B cell (primary cell): Measurements from ENCODE around the gene NUDCD3. TPM values are rescaled to one million over a fixed set of nuclear protein-coding genes. Genes with fewer than 3 reads are reported as not detected.

Experiments used
- ATAC-seq: fragments of 200-7000 bp; cut with Tn5 transposase; one replicate; pipeline ENCODE4 v1.10.0; 2021; ENCODE audit warnings: low read depth, mild to moderate bottlenecking, moderate number of reproducible peaks, moderate library complexity
- CTCF ChIA-PET: fragments of 350-600 bp; sonication (Branson Sonifier 250); formaldehyde crosslinking; loops from one replicate; lab custom pipeline; 2021; ENCODE audit warnings: antibody characterized with exemption, inconsistent platforms; lab: Charles Lee
- POLR2A ChIA-PET: fragments of 350-600 bp; sonication (Branson Sonifier 250); formaldehyde crosslinking; loops from one replicate; lab custom pipeline; 2021; ENCODE audit warnings: antibody characterized with exemption; lab: Charles Lee
- DNase-seq: peaks from one replicate; pipeline ENCODE4 v3.0.0; 2013
- H2AFZ ChIP-seq: 2 replicates; pipeline ENCODE4 v1.6.1; 2012; ENCODE audit warnings: mild to moderate bottlenecking, low read depth, low read length; ENCODE audit not compliant: insufficient read depth, poor library complexity, severe bottlenecking
- H3K27ac ChIP-seq, 2 donors: 1 replicate in 1 of 2; 2 replicates in 1 of 2; pipeline ENCODE4 v1.5.1; 2012 to 2013; ENCODE audit warnings: low read length in 2 of 2, mild to moderate bottlenecking in 2 of 2, moderate library complexity in 1 of 2
- H3K27me3 ChIP-seq, 4 experiments: fragments of 200-600 bp in 1 of 4; sonication (generic) in 1 of 4; replicated peaks in 1 of 4; 1 replicate in 2 of 4; 2 replicates in 2 of 4; pipeline versions ENCODE4 v1.6.1 to v1.7.0; 2013 to 2016; ENCODE audit warnings: low read length in 3 of 4, mild to moderate bottlenecking in 2 of 4, mixed read lengths in 1 of 4, moderate library complexity in 1 of 4; ENCODE audit not compliant: insufficient read depth in 4 of 4, control insufficient read depth in 3 of 4; ENCODE audit errors: control extremely low read depth in 1 of 4
- H3K36me3 ChIP-seq, 2 experiments: replicated peaks in 1 of 2; 1 replicate in 1 of 2; 2 replicates in 1 of 2; pipeline versions ENCODE4 v1.6.1 to v1.7.1; 2013; ENCODE audit warnings: low read length in 1 of 2; ENCODE audit not compliant: insufficient read depth in 2 of 2, control insufficient read depth in 1 of 2; ENCODE audit errors: control extremely low read depth in 1 of 2, extremely low read depth in 1 of 2
- H3K4me1 ChIP-seq, 2 donors: fragments of 200-600 bp in 1 of 2; sonication (generic) in 1 of 2; 1 replicate in 1 of 2; 2 replicates in 1 of 2; pipeline versions ENCODE4 v1.5.1 to v1.6.1; 2013 to 2017; ENCODE audit warnings: low read length in 2 of 2; ENCODE audit not compliant: control insufficient read depth in 2 of 2, insufficient read depth in 2 of 2
- H3K4me2 ChIP-seq: replicated peaks from 2 replicates; pipeline ENCODE3; 2012; ENCODE audit warnings: mild to moderate bottlenecking, low read depth, low read length; ENCODE audit not compliant: poor library complexity, severe bottlenecking
- H3K4me3 ChIP-seq, 5 experiments: fragments of 200-600 bp in 1 of 5; sonication (generic) in 1 of 5; 1 replicate in 3 of 5; 2 replicates in 2 of 5; pipeline versions ENCODE4 v1.5.1 to v1.7.0; 2011 to 2016; ENCODE audit warnings: low read length in 4 of 5, mild to moderate bottlenecking in 4 of 5, low read depth in 2 of 5, control low read depth in 1 of 5, moderate library complexity in 1 of 5; ENCODE audit not compliant: insufficient read depth in 1 of 5; ENCODE audit errors: control extremely low read depth in 1 of 5, extremely low read depth in 1 of 5
- H3K79me2 ChIP-seq: fragments of 200-600 bp; sonication (generic); one replicate; pipeline ENCODE4 v1.6.0; 2016; ENCODE audit warnings: low read length; ENCODE audit not compliant: control insufficient read depth, insufficient read depth
- H3K9ac ChIP-seq: fragments of 200-600 bp; sonication (generic); 2 replicates; pipeline ENCODE4 v1.6.1; 2017; ENCODE audit warnings: mild to moderate bottlenecking, low read length, moderate library complexity
- H3K9me3 ChIP-seq, 3 donors: one replicate each; pipeline versions ENCODE4 v1.6.1 to v1.7.1; 2013; ENCODE audit warnings: low read length in 2 of 3; ENCODE audit not compliant: control insufficient read depth in 2 of 3, insufficient read depth in 1 of 3; ENCODE audit errors: control extremely low read depth in 1 of 3
- H4K20me1 ChIP-seq: 2 replicates; pipeline ENCODE4 v1.6.0; 2012; ENCODE audit warnings: mild to moderate bottlenecking, low read length; ENCODE audit not compliant: insufficient read depth, control insufficient read depth, poor library complexity, severe bottlenecking
- H3K27ac Mint-ChIP-seq: one replicate; pipeline ENCODE4 v1.8.0; 2021; ENCODE audit warnings: mixed read lengths
- H3K27me3 Mint-ChIP-seq: one replicate; pipeline ENCODE4 v1.8.0; 2021; ENCODE audit warnings: mixed read lengths
- H3K4me1 Mint-ChIP-seq: one replicate; pipeline ENCODE4 v1.8.0; 2021; ENCODE audit warnings: mixed read lengths
- H3K4me3 Mint-ChIP-seq: one replicate; pipeline ENCODE4 v1.8.0; 2021; ENCODE audit warnings: mixed read lengths
- H3K9me3 Mint-ChIP-seq: one replicate; pipeline ENCODE4 v1.8.0; 2022; ENCODE audit warnings: mixed read lengths; ENCODE audit not compliant: insufficient read depth
- EZH2 ChIP-seq: IDR thresholded peaks from 2 replicates; pipeline ENCODE4 v1.6.1; 2012; ENCODE audit warnings: borderline replicate concordance, low read depth, mild to moderate bottlenecking, moderate library complexity, low read length; ENCODE audit not compliant: insufficient read depth, poor library complexity, severe bottlenecking
- WGBS: methylation state at CpG from one replicate; pipeline ENCODE4 v1.1.5; 2013; ENCODE audit warnings: missing lambda C conversion rate; ENCODE audit not compliant: insufficient coverage; 5-methylcytosine and 5-hydroxymethylcytosine counted together
- intact Hi-C: fragments of 100-400 bp; cut with micrococcal nuclease; formaldehyde crosslinking; loops from one replicate; pipeline ENCODE4 v1.10.0; 2022
- polyA plus RNA-seq: library from polyadenylated mRNA; depleted of rRNA; stranded (reverse); fragments of >200 nt; gene quantifications from 2 replicates; pipeline ENCODE4 v1.2.3, GENCODE V29; 2012
- total RNA-seq, 2 donors: library from RNA; stranded (reverse); fragments of 120-200 nt in 1 of 2; gene quantifications; 1 replicate in 1 of 2; 2 replicates in 1 of 2; pipeline versions ENCODE4 v1.2.3 to v1.2.4, GENCODE V29; 2013 to 2022
- TF ChIP-seq, protein P1 (sequence below): fragments of 200-600 bp; IDR thresholded peaks from one replicate; pipeline ENCODE4 v1.8.0; 2022; ENCODE audit warnings: antibody characterized with exemption, mild to moderate bottlenecking

Gene NUDCD3
- total and polyA plus RNA-seq, 2 donors (not counting 1 experiment from before 2014, with no cell fraction given) = 29.8 to 101 TPM

DNA sequence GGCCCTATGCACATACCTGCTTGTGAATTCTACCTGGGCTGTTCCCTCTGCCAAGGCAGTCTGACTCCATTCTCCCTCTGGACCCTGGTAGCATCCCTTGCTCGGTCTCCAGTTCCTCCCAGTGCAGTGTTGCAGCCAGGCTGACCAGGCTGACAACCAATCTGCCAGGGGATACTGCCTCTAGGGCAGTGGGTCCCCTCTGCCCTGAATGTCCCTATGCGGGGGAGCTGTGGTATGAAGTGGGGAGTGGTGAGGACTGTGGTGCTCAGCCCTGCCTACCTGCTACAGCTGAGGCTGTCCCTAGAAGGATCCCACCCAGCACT is 117.1 kb downstream of the NUDCD3 start:
- peaks cover 5 to 11% of the 10 kb centered on the region in 2 donors for H3K4me1 ChIP-seq
- TF ChIP-seq, protein P1, sequence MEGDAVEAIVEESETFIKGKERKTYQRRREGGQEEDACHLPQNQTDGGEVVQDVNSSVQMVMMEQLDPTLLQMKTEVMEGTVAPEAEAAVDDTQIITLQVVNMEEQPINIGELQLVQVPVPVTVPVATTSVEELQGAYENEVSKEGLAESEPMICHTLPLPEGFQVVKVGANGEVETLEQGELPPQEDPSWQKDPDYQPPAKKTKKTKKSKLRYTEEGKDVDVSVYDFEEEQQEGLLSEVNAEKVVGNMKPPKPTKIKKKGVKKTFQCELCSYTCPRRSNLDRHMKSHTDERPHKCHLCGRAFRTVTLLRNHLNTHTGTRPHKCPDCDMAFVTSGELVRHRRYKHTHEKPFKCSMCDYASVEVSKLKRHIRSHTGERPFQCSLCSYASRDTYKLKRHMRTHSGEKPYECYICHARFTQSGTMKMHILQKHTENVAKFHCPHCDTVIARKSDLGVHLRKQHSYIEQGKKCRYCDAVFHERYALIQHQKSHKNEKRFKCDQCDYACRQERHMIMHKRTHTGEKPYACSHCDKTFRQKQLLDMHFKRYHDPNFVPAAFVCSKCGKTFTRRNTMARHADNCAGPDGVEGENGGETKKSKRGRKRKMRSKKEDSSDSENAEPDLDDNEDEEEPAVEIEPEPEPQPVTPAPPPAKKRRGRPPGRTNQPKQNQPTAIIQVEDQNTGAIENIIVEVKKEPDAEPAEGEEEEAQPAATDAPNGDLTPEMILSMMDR = no peak
- no peak for TF ChIP-seq EZH2
- no peak overlapping the region for H3K4me3 Mint-ChIP-seq
- CTCF ChIA-PET = no interaction called here
- H3K4me3 ChIP-seq = no peak overlapping the region
- POLR2A ChIA-PET = no interaction called here
- intact Hi-C loops = no loop called here
- H3K79me2 ChIP-seq = no peaks in the 10 kb centered on the region
- 91% methylated on average over 1 of the region's 2 CpGs for WGBS
- no peak for ATAC-seq
- peaks cover 23% of the 10 kb centered on the region for H3K27me3 Mint-ChIP-seq
- no peak for DNase-seq
- H4K20me1 ChIP-seq = no peaks in the 10 kb centered on the region
- no peak overlapping the region for H2AFZ ChIP-seq
- peaks cover 0 to 4% (median 4%) of the 10 kb centered on the region in 3 donors for H3K9me3 ChIP-seq
- H3K27ac Mint-ChIP-seq = no peak overlapping the region
- H3K36me3 ChIP-seq = no peaks in the 10 kb centered on the region
- no peak overlapping the region for H3K27ac ChIP-seq
- H3K4me1 Mint-ChIP-seq = peaks cover 11% of the 10 kb centered on the region
- H3K27me3 ChIP-seq = peaks cover 0 to 7% (median 1%) of the 10 kb centered on the region in 4 experiments
- no peak overlapping the region for H3K4me2 ChIP-seq
- H3K9ac ChIP-seq = no peak overlapping the region
- H3K9me3 Mint-ChIP-seq = peaks cover 2% of the 10 kb centered on the region

DNA sequence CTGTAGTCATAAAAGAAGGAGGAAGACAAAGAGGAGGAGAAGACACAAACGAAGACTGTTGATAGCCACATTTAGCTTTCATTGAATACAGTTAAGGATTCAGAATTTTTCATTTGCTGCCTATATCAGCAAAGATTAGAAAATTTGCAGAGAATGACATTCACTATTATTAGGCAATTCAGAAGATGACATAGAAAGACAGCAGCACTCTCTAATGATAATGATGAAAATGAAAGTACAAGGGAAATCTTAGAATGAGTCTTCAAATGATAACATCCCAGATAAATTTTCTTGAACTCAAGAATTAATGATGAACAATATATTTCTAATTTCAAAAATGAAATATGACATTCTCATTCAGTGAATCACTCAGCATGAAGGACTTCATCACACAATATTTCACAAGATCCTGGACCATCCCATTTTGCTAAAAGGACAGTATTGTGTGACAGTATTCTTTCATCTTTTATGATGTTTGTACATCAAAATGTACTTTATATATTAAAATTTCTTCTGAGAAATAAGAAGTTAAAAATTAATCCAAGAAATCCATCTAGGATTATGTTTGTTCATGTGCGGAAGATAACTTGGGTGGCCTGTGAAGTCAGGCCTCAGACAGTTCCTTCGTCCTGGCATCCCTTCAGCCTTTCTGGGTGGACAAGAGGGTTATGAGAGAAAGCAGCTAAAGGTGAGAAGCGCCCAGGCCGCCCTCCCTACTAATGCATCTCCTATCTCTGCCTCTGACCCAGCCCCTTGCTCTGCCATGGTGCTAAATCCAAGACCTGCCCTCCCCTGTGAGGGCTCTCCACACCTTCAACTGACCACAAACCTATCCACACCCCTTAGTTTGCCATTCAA is 117.7 kb downstream of the NUDCD3 start:
- ChIA-PET POLR2A (no interaction called here), CTCF (no interaction called here)
- H3K27me3 Mint-ChIP-seq = peaks cover 27% of the 10 kb centered on the region
- WGBS = 59% methylated on average over 2 of the region's 5 CpGs
- H3K9me3 Mint-ChIP-seq = peaks cover 2% of the 10 kb centered on the region
- Histone ChIP-seq H4K20me1 (no peaks in the 10 kb centered on the region), H3K79me2 (no peaks in the 10 kb centered on the region), H3K4me3 (no peak overlapping the region), H3K27ac (no peak overlapping the region), H3K4me1 (peaks cover 4 to 6% of the 10 kb centered on the region in 2 donors), H3K27me3 (peaks cover 0 to 12% (median 2%) of the 10 kb centered on the region in 4 experiments), H3K4me2 (no peak overlapping the region), H3K9me3 (peaks cover 0 to 7% (median 4%) of the 10 kb centered on the region in 3 donors), H3K9ac (no peak overlapping the region), H2AFZ (no peak overlapping the region), H3K36me3 (no peaks in the 10 kb centered on the region)
- DNase-seq = no peak
- H3K4me1 Mint-ChIP-seq = peaks cover 5% of the 10 kb centered on the region
- TF ChIP-seq, protein P1 = no peak
- no peak for TF ChIP-seq EZH2
- H3K4me3 Mint-ChIP-seq = no peak overlapping the region
- intact Hi-C loops = no loop called here
- no peak for ATAC-seq
- no peak overlapping the region for H3K27ac Mint-ChIP-seq
